ENCODE measurements around the gene SRGAP3.

DNA sequence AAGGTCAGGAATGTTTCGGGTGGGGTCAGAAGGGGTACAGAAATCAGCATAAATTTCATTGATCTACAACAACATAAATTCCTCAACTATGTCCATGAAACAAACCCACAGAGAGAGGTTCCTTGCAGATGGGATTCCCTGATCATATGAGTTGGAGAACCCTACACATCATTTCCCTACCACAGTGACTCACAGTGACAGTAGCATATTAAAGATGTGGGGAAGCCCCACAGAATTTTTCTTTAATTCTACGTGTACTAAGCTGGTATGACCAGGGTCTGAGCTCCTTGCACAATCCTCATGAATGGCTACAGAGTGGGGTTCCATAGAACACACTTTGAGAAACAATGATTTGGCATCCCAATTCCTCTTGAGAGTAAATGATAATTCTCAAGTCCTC lies 169.3 kb downstream of the SRGAP3 start:
- TF ChIP-seq, protein P1, sequence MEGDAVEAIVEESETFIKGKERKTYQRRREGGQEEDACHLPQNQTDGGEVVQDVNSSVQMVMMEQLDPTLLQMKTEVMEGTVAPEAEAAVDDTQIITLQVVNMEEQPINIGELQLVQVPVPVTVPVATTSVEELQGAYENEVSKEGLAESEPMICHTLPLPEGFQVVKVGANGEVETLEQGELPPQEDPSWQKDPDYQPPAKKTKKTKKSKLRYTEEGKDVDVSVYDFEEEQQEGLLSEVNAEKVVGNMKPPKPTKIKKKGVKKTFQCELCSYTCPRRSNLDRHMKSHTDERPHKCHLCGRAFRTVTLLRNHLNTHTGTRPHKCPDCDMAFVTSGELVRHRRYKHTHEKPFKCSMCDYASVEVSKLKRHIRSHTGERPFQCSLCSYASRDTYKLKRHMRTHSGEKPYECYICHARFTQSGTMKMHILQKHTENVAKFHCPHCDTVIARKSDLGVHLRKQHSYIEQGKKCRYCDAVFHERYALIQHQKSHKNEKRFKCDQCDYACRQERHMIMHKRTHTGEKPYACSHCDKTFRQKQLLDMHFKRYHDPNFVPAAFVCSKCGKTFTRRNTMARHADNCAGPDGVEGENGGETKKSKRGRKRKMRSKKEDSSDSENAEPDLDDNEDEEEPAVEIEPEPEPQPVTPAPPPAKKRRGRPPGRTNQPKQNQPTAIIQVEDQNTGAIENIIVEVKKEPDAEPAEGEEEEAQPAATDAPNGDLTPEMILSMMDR (tag by site-specific recombination; IDR thresholded peaks at IDR 0.05): no peak
- no peak for TF ChIP-seq ZNF184 (tag by site-specific recombination; IDR thresholded peaks at IDR 0.05)
- TF ChIP-seq, protein P2, sequence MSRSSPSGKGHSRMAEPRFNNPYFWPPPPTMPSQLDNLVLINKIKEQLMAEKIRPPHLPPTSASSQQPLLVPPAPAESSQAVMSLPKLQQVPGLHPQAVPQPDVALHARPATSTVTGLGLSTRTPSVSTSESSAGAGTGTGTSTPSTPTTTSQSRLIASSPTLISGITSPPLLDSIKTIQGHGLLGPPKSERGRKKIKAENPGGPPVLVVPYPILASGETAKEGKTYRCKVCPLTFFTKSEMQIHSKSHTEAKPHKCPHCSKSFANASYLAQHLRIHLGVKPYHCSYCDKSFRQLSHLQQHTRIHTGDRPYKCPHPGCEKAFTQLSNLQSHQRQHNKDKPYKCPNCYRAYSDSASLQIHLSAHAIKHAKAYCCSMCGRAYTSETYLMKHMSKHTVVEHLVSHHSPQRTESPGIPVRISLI (tag by site-specific recombination; IDR thresholded peaks at IDR 0.05): no peak
